Measurements from ENCODE around the gene OR10G3.
A peak's percentile ranks its signal among the peaks of the same experiment; 100 is the strongest.

OR10G3 gene

DNA sequence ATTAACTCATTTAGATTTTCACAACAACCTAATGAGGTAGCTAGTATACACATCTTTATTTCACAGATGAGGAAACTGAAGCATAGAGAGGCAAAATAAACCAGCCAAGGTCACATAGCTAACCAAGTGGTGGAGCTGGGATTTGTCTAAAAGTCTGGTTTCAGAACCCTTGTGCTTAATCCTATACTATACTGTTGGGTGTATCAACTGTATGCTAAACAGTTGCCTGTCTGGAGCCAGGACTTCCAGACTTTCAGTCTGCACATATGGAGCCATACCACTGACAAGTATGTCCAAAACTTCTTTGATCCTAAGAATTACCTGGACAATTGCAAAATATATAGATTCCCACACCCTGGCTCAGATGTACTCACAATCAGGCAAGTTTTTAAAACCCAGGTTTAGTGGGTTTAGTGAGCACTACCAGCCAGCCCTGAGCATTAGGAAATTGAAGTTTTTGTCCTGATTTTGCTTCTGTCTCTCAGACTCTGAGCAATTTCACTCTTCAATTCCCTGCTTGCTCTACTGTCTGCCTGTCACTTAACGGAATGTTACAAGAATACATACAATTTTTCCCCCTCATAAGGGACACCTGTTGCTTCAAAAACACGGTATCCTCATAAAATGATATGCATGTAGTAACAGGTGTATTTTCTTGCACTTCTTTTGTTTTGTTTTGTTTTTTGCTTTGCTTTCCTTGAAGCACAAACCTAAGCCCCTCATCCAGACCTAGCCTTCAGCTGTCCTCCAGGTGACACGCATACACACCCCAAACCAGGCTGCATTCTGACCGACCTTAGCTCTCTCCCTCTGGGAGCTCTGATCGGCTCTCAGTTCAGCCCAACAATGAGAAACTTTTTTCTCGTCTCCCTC is 44.1 kb downstream of the OR10G3 start:
- no peak for DNase-seq (ENCODE audit: low read depth)

DNA sequence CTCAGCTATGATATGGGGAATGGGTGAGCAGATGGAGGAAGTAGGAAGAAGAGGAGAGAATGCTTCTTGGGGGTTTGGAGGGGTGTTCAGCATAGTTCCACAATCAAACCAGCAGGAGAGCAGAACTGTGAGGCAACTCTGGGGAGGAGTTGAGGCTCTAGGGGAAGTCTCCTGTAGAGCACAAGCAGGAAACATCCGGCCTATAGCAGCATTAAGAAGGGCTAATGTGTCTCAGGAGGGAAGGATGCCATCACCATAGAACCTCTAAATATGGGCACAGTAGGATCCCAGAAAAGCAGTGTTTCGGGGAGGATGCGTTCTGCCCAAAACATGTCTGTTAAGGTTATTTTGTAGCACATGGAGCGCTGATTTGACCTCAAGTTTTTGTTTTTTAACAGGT is 45.3 kb downstream of the OR10G3 start:
- DNase-seq (ENCODE audit: low read depth): no peak

DNA sequence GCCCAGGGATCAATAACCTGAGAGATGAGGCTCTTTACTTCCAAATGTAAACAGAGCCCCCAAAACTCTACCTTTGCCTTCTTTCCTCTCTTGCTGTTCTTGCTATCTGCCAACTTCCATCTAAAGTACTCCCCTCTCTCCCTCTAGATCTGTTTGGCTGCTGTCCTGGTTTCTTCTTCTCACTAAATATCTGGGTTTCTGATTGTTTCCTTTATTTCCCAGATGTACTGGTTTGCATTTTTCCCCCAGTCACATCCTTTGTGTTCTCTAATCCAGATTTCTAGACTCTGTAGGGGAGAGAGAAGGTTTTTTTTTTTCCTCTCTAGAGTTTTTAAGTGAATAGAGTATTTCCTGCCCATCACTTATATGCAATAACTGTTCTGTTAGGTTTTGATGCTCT is 46.6 kb downstream of the OR10G3 start:
- no peak for DNase-seq (ENCODE audit: low read depth)

GRCh38 chr14:21529515-21529914 is 50.4 kb downstream of the OR10G3 start:
- DNase-seq (ENCODE audit: low read depth): no peak

GRCh38 chr14:21528381-21529348 is 51.2 kb downstream of the OR10G3 start:
- DNase-seq (ENCODE audit: low read depth): no peak

- DNase-seq (ENCODE audit: low read depth): no peak
These were observed 52.6 kb downstream of the OR10G3 start for GRCh38 chr14:21527318-21527679.

- no peak for DNase-seq (ENCODE audit: low read depth)
These were observed 53.1 kb downstream of the OR10G3 start for GRCh38 chr14:21526672-21527317.

- DNase-seq (ENCODE audit: low read depth): peak; percentile 42
These were observed 53.8 kb downstream of the OR10G3 start, which contains the start of gene SALL2 for GRCh38 chr14:21525962-21526671. SALL2 (minus strand) TSS chr14:21526346; CDS start chr14:21526127, 219 bp downstream.

DNA sequence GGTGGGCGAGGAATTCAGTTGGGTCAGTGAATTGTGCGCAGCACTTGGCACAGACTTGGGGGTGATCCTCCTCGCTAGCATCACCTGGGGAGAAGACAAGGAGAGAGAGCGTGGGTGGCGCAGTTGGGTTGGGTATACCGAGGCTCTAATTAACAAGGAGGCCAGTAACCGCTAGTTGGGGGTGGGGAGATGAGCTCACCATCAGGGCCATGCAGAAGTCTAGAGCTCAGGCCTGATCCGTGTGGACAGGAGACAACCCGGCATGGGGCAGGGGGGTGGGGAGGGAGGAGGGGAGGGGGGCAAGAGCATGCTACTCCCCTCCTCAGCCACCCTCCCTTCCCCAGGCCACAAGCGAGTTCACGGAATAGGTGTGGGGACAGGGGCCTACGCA is 54.3 kb downstream of the OR10G3 start:
- DNase-seq (ENCODE audit: low read depth): no peak

- no peak for DNase-seq (ENCODE audit: low read depth)
These were observed 55.0 kb downstream of the OR10G3 start for GRCh38 chr14:21524575-21525490.

DNA sequence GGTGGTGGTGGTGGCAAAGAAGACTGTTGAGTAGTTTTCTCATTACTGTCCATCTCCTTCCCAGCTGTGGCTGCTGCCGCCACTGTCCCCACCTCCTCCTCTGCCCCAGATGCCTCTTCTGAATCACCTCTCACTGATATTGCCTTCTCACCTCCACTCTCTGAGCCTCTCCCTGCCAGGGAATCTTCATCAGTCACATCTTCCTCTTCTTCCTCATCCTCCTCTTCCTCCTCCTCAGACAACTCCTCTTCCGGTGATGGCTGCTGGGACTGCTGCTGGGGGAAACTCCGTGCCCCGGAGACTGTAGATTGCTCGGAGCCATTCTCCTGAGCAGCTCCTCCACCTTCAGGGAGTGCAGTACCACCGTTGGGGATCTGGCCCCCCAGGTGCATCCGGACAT is 56.7 kb downstream of the OR10G3 start:
- DNase-seq (ENCODE audit: low read depth): no peak

GRCh38 chr14:21521501-21521900 is 58.4 kb downstream of the OR10G3 start:
- DNase-seq (ENCODE audit: low read depth): no peak

DNA sequence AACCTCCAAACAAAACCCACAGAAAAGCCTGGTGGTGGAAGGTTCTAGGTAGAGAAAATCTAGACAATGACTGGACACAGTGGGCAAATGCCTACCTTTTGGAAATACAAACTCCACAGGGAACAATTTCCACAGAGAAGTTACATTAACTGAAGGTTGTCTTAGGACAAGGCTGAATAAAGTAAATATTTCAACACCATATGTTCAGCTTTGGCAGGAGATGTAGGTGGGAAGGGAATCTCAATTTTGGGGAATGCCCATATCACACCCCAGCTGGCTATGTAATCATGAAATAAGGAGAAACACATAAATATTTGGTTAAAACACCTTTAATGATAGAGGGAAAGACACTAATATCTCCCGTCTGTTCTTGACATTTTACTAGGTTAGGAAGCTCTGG is 59.1 kb downstream of the OR10G3 start:
- no peak for DNase-seq (ENCODE audit: low read depth)

DNA sequence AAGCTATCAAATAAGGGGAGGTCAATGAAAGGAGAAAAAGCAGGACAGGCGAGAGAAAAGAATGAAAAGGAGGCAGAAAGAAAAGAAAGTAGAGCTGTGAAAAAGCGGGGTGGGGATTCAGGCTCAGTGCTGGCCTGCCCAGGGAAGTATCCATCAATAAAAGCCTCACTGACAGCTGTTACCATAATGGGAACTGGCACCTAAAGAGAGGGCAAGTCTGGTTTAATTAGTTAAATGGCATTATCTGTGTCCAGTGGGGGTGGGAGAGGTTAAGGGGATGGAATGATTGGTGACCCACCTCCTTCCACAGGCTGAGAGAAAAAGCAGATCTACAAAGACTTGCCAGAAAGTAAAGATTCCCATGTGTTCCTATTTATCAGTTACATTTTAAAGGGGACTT is 61.2 kb downstream of the OR10G3 start:
- DNase-seq (ENCODE audit: low read depth): no peak
